Stimulated activated CD4-positive, alpha-beta T cell treated with anti-CD3 and anti-CD28 coated beads, Interleukin-12 subunit alpha, Interleukin-12 subunit beta, amount 100 ng/mL, for 4 hours (primary cell): ENCODE measurements around the gene PTGDR2.

Source experiments
- DNase-seq: peaks from one replicate; pipeline ENCODE4 v3.0.0-alpha.2; 2020

Gene PTGDR2

DNA sequence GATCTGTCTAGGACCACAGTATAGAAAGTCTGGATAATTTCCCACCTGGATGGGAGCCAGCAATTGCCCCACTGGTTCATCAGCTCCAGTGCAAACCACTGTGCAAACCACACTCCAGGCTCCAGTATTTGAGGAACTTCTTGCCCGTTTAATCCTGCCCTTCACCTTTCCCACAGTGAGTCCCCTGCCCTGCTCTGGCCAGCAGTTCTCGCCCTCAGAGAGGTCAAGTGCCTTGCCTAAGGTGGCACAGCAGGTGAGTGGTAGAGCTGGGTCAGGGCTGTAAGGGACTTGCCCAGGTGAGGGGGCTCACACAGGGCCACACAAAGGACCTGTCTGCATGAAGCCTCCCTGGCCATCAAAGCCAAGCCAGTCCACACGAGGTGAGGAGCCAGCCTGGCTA lies 46.5 kb downstream of the PTGDR2 start:
- no peak for DNase-seq

DNA sequence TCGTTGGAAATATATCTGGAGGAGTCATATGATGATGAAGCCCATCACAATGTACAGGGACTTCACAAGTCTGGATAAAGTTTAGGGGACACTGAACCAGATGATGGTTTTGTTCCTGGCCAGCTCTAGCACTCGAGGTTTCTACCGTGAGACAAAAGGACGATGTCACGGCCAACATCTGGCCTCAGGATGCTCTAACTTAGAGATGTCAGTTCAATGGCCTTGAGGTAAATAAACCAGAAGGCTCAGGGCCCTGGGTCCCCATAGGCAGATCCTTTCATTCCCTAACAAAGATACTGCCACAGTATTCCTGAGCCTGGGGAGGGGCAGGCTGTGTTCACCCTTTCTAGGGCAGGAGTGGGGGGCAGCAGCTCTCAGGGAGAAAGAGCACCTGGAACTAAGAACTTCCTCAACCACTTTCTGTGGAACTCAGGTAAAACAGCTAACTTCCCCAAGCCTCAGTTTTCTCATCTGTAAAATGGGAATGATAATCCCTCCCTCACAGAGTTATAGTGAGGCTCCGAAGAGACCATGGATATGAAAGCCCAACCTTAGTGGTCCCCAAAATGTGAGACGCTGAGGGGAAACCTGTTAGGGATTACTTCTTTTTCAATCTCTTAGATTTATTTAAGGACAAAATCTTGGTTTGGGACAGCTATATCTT lies 52.3 kb downstream of the PTGDR2 start:
- DNase-seq: no peak

DNA sequence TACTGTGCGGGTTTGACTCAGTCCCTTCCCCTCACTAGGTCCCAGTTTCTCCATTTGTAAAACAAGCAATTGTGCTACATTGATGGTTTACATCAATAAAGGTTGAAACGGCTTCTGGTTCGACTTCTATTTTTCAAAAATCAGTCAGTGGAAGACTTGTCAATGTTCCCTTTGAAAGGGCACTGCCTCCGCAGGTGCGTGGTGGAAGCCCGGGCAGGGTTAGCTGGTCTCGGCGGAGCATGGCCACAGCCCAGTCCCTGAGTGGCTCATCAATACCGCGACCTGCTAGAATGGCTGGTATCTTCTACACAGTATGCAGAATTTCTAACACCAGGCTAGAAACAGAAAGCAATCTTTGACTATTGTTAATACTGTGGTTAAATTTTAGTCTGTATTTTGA lies 54.6 kb downstream of the PTGDR2 start:
- no peak for DNase-seq
